Kidney epithelial cell (primary cell): ENCODE results near the gene ASCC3. TPM values are rescaled to one million over a fixed set of nuclear protein-coding genes. Genes with fewer than 3 reads are reported as not detected.

Source experiments
- DNase-seq: peaks from one replicate; pipeline ENCODE4 v3.0.0-alpha.2; 2010; ENCODE audit warnings: low read depth
- H3K27me3 ChIP-seq: 2 replicates; pipeline ENCODE4 v1.6.0; 2011; ENCODE audit warnings: low read length; ENCODE audit not compliant: control insufficient read depth, insufficient read depth
- H3K36me3 ChIP-seq: 2 replicates; pipeline ENCODE4 v1.5.1; 2011; ENCODE audit warnings: low read length; ENCODE audit not compliant: control insufficient read depth, insufficient read depth
- H3K4me3 ChIP-seq: 2 replicates; pipeline ENCODE4 v1.5.1; 2011; ENCODE audit warnings: low read depth, mild to moderate bottlenecking, control low read depth, low read length
- CTCF ChIP-seq: IDR thresholded peaks from 2 replicates; pipeline ENCODE4 v1.5.1; 2011; ENCODE audit warnings: mild to moderate bottlenecking, moderate library complexity, low read length, control low read depth, inconsistent platforms; ENCODE audit not compliant: insufficient read depth, poor library complexity, severe bottlenecking
- total RNA-seq: library from RNA; depleted of rRNA; stranded (reverse); fragments of >200 nt; gene quantifications from 2 replicates; pipeline ENCODE4 v1.2.3, GENCODE V29; 2015

ASCC3 gene
- total RNA-seq, 1 donor from 2014 or later, result 41.9 TPM

- Histone ChIP-seq H3K4me3 (no peak overlapping the region), H3K36me3 (no peaks in the 10 kb centered on the region), H3K27me3 (no peaks in the 10 kb centered on the region)
- DNase-seq, result no peak
- no peak for TF ChIP-seq CTCF
Measured at GRCh38 chr6:100599088-100599770, 281.9 kb downstream of the ASCC3 start.

- no peak for DNase-seq
- H3K4me3 ChIP-seq, result no peak overlapping the region
- no peak for TF ChIP-seq CTCF
- no peaks in the 10 kb centered on the region for H3K36me3 ChIP-seq
- H3K27me3 ChIP-seq, result no peaks in the 10 kb centered on the region
Measured at GRCh38 chr6:100595456-100595855, 285.7 kb downstream of the ASCC3 start.

- TF ChIP-seq CTCF, result no peak
- no peak for DNase-seq
- Histone ChIP-seq H3K36me3 (no peaks in the 10 kb centered on the region), H3K27me3 (no peaks in the 10 kb centered on the region), H3K4me3 (no peak overlapping the region)
Measured at GRCh38 chr6:100593522-100593921, 287.6 kb downstream of the ASCC3 start.

GRCh38 chr6:100592929-100593328 is 288.2 kb downstream of the ASCC3 start:
- no peak for DNase-seq

GRCh38 chr6:100577425-100577824 is 303.7 kb downstream of the ASCC3 start:
- H3K36me3 ChIP-seq, result no peaks in the 10 kb centered on the region
- H3K4me3 ChIP-seq, result no peak overlapping the region
- DNase-seq, result no peak
- TF ChIP-seq CTCF, result no peak
- no peaks in the 10 kb centered on the region for H3K27me3 ChIP-seq

More at GRCh38 chr6:100592929-100593328, 288.2 kb downstream of the ASCC3 start:
- H3K4me3 ChIP-seq, result no peak overlapping the region
- TF ChIP-seq CTCF, result no peak
- no peaks in the 10 kb centered on the region for H3K27me3 ChIP-seq
- no peaks in the 10 kb centered on the region for H3K36me3 ChIP-seq

GRCh38 chr6:100575921-100576320 is 305.2 kb downstream of the ASCC3 start:
- no peaks in the 10 kb centered on the region for H3K36me3 ChIP-seq
- no peak overlapping the region for H3K4me3 ChIP-seq
- DNase-seq, result no peak
- no peaks in the 10 kb centered on the region for H3K27me3 ChIP-seq
- TF ChIP-seq CTCF, result no peak
